ENCODE data around the gene ABHD14A. TPM values are rescaled to one million over a fixed set of nuclear protein-coding genes. Genes with fewer than 3 reads are reported as not detected.

The ABHD14A gene
- total RNA-seq, 1 experiment from 2014 or later: 10.5 TPM

DNA sequence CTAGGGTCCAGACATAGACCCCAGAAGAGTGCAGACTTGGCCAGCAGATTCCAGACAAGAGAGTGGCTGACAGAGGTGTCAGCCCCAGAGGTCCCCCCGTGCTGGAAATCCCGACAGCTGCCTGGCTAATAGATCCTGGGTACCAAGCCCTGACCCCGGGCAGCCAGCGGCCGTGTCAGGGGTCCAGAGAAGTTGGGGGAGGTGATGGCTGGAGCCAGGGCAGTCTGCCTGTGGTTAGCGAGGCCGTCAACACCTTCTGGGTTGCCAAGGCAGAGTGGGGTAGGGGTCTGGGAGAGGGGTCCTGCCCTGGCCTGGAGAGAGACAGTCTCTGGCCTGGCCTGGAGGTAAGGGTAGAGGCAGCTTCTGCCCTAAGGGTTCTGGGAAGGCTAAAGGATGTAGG lies 45.9 kb downstream of the ABHD14A start:
- DNase-seq (ENCODE audit: low read depth): no peak

DNA sequence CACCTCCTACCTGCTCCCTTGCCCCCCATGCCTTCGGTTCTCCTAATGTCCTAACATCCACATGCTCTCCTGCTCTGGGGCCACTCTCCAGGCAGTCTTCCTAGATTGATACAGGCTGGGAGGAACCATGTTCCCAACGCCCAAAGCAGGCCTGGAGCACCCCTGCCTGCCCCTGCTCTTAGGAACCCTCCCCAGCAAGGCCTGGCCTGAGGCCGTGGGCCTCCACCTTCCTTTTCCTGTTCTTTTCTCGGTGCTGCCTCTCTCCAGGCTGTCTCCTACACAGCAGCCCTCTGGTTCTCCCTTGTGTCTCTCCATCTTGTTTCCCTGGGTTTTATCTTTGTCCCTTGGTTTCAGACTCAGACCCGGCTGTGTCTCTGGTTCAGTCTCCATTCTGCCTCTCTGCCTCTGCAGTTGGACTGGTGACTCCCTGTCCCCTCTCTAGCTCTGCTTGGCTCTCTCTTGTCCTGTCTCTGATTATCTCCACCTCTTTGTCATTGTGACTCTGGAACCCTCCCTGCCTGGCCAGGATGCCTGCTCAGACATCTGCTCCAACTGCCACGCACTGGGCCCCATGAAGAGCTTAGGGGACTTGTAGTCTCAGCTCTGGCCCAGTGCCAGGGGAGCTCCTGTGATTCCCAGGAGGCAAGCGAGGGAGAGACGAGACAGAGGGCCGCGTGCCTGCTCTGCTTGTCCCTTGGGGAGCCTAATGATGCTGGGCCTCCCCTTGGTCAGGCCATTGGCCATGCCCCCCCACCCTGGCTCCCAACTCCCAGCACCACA lies 46.8 kb downstream of the ABHD14A start:
- DNase-seq (ENCODE audit: low read depth): no peak

DNA sequence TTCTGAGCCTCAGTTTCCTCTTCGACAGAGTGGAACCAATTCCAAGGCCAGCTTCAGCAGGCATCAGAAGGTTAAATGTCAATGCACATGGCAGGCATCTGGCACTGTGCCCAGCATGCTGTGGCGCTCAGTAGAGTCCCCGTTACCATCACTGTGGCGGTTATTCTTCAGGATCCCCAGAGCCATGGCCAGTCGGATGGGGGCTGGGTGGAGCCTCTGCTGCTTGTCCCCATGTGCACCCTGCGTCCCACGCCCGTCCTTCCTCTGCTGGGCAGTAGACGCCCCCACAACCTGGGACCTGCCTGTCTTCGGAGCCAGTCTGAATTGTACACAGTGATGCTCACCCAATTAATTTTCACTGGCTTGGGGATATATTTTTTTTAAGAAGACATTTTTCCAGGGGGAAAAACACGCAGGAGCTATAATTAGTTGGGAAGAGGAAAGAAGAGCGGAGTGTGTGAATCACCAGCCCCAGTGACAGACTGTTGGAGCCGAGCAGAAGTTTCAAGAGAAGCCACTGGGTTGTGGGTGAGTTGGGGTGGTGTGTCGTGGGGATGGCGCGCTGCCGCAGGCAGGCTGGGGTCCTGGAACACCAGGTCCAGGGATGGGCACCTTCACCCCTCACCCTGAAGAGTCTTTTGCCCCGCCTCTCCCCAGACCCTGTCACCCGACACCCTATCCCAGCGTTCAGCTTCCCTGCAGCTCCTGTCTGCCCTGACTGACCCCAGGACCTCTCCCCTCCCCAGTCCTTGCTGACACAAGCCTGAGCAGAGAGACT lies 47.6 kb downstream of the ABHD14A start:
- DNase-seq (ENCODE audit: low read depth): no peak

DNA sequence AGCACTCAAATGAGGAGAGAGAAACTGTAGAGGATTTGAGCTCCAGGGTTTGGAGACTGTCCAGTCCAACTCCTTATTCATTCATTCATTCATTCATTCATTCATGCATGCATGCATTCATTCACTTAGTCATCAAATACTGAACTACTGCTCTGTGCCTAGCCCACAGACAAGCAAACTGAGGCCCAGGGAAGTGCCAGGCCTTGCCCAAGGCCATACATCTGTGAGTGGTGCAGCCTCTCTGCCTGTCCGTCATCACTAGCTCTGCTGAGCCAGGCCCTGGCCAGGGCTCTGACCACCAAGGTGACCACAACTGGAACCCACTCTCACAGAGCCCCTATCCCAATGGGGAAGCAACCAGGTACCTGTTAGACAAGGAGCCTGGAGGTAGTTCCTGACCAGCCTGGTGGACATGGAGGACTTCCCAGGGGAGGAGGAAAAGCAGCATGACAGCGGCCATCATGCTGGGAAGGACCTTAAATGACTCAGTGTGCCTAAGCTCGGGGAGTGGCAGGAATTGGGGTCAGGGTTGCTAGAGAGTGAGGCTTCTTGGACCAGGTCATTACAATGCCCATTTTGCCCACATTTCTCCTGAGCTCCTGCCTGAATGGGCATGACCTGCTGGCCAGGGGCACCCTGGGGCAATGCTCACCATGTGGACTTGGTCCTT lies 48.4 kb downstream of the ABHD14A start:
- no peak for DNase-seq (ENCODE audit: low read depth)

DNA sequence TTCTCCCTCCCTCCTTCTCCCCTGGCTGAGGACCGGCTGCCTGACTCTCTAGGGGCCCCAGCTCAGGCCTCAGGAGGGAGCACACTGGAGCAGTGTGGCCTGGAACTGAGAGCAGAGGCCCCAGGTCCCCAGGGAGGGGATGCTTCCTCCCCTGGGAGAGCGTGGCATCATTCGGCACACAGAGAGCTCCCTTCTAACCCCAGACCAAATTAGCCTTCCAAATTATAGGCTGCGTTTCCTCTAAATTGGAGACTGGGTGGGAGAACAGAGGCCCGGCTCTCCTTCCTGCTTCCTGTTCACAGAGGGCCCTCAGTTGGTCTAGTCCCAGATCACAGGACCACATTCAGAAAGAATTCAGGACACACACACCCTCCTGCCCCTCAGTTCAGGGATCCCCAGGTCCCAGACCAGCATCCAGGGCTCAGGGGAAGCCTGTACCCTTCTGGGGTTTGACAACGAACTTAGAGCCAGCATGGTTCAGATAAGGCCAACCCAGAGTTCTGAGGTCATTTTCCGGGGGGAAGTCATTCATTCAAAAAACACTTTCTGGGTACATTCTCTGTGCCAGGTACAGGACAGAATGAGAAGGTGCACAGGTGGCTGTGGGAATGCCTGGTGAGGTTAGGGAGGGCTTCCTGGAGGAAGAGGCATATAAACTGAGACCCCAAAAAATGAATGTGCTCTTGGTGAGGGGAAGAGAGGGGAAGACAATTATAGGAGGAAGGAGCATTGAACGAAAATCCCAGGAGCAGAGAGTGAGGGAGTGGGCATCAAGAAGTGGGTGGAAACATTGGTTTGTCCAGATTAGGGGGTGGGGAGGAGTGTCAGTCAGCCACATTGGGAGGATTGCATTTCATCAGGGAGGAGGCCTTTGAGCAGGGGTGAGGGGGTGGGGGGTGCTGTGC lies 49.2 kb downstream of the ABHD14A start:
- no peak for DNase-seq (ENCODE audit: low read depth)

DNA sequence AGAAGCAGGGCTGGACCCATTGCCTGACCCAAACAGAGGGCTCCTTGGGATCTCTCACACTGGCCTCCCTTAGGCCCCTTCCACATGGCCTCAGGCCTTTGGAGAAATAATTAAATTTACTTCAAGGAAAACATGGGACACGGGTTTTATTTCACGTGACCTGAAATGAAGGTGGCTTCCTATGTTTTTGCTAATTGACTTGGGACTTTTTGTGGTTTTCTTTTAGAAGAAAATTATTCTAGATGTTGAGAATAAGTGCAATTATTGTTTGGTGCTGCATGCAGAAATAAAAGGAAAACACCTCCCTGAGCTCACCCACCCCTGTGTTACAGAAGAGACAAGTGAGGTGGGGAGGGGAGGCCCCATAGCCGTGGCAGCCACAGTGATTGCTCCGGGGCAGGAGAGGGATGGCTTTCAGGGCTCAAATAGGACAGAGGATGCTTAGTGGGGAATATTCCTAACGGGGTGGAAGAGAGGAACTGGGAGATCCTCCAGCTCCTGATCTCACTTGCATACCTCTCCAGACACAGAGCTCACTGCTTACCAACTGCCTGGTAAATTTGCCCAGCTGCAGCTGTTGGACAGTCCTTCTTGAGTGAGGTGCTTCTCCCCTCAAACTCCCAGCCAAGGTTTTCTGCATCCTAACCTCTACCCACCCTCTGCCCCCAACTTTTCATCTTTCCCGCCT lies 50.0 kb downstream of the ABHD14A start:
- DNase-seq (ENCODE audit: low read depth): no peak

DNA sequence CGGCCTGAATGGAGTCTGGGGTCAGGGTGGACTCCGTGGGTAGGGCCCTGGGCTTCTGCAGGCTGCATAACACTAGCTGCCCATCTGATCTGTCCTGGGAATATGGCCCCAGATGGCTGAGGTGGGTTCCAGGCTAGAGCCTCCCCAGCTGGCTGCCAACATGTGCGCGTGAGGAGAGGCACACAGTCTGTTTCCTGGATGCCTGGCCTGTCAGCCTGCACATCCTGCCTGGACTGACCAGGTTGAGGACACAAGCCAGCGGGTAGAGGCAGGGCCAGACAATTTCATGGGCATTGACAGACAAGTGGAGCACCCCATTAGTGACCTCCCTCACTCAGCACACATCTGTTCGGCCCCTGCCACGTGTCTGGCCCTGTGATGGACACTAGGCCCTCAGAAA lies 50.6 kb downstream of the ABHD14A start:
- DNase-seq (ENCODE audit: low read depth): no peak

DNA sequence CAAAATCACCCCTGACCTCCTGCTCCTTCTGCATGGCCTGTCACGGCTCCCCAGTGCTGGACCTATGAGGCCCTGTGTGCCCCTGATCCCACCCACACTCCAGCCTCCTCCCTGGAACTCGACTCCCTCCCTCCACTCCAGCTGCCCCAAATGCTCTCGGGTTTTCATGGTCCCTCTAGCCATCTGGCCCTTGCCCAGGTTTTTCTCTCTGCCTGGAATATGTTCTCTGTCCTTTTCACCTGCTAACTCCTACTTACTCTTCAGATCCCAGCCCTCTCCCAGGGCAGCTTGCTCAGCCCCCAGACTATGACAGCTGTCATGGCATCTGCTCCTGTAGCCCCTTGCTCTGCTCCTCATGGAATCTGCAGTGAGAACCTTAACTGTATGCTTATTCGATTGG lies 51.2 kb downstream of the ABHD14A start:
- DNase-seq (ENCODE audit: low read depth): no peak

DNA sequence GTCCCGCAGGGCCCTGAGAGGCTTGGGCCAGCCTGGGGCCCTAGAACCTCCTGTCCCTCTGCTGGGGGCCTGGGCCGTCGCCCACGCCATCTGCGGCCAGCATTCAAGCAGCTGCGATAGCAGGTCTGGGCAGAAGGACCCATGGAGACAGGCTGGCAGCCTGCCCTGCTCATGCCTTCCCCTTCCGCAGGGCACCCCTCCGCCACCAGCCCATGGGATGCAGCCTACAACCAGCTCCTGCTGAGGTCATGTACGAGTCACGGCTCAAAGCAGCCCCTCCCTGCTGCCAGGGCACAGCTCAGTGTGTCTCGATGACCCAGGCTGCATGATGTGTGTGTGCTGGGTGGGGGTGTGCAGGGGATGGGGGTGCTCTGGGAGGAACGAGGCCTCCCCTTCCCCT lies 53.7 kb downstream of the ABHD14A start:
- DNase-seq (ENCODE audit: low read depth): peak; percentile 21

DNA sequence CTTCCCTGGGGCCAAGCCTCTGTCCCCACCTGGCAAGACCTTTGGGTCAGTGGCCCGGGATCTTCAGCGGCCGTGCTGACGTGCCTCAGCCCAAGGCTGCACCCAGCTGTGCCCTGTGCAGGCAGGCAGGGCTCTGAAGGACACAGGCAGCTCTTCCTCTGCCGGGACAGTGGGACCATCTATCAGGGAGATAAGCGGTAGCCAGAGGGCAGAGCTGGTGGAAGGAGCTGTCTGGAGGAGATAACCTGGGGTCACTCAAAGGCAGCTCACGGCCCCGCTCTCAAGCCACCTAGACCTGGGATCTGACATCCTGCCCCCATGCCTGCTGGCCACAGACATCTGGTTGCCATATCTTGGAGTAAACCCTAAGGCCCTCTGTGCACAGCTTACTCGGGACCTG lies 54.2 kb downstream of the ABHD14A start:
- DNase-seq (ENCODE audit: low read depth): no peak

DNA sequence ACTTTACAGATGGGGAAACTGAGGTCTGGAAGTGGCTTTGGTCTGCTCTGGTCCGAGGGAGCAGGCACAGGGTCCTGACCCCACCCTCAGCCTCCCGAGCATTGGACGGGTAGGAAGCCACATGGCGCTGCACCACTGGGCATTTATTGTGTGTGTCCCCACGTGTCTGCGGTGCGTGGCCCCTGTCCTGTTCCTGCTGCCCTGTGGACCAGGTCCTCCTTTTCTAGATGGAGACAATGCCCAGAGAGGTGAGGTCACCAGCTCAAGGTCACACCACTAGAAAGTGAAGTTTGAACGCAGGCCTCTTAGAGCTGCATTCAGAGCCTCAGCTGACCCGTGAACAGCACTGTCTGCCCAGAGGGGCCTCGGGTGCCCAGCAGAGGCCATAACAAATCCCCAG lies 54.7 kb downstream of the ABHD14A start:
- DNase-seq (ENCODE audit: low read depth): no peak

Other genes starting within 250 kb of the ABHD14A start
- gene IQCF6, start 195.8 kb upstream of the ABHD14A start, total RNA-seq (2014; rRNA removed; shearing (Covaris generic)): not detected in 2 replicates
- gene IQCF2, start 113.4 kb upstream of the ABHD14A start, total RNA-seq (2014; rRNA removed; shearing (Covaris generic)): not detected in 2 replicates
- gene IQCF5, start 99.5 kb upstream of the ABHD14A start, total RNA-seq (2014; rRNA removed; shearing (Covaris generic)): not detected in 2 replicates
- gene IQCF1, start 71.7 kb upstream of the ABHD14A start, total RNA-seq (2014; rRNA removed; shearing (Covaris generic)): not detected in 2 replicates
- gene RRP9, start 33.2 kb upstream of the ABHD14A start, total RNA-seq (2014; rRNA removed; shearing (Covaris generic)): 69.3 and 71.7 TPM in 2 replicates
- gene PARP3, start 32.7 kb upstream of the ABHD14A start, total RNA-seq (2014; rRNA removed; shearing (Covaris generic)): 4.4 and 8.9 TPM in 2 replicates
- not detected in 2 replicates for gene GPR62, start 19.7 kb upstream of the ABHD14A start, total RNA-seq (2014; rRNA removed; shearing (Covaris generic))
- gene PCBP4, start 7.6 kb upstream of the ABHD14A start, total RNA-seq (2014; rRNA removed; shearing (Covaris generic)): 23.9 and 37.0 TPM in 2 replicates
- 8.3 and 13.2 TPM in 2 replicates for gene ABHD14B, start 1.0 kb upstream of the ABHD14A start, total RNA-seq (2014; rRNA removed; shearing (Covaris generic))
- gene ACY1, start 8.5 kb downstream of the ABHD14A start, total RNA-seq (2014; rRNA removed; shearing (Covaris generic)): 15.9 and 25.9 TPM in 2 replicates
- gene RPL29, start 20.8 kb downstream of the ABHD14A start, total RNA-seq (2014; rRNA removed; shearing (Covaris generic)): 865 and 1,191 TPM in 2 replicates
- 14.2 TPM in 2 replicates for gene DUSP7, start 81.5 kb downstream of the ABHD14A start, total RNA-seq (2014; rRNA removed; shearing (Covaris generic))
- gene POC1A, start 179.4 kb downstream of the ABHD14A start, total RNA-seq (2014; rRNA removed; shearing (Covaris generic)): 6.0 and 8.6 TPM in 2 replicates
- gene ALAS1, start 223.1 kb downstream of the ABHD14A start, total RNA-seq (2014; rRNA removed; shearing (Covaris generic)): 35.5 and 50.2 TPM in 2 replicates